Duodenal mucosa (tissue), 2 donors: Measurements from ENCODE around the gene SLC39A7.

Experiments used
- H3K27ac ChIP-seq: one replicate; pipeline ENCODE4 v1.7.0; 2013; ENCODE audit warnings: low read depth, low read length
- H3K27me3 ChIP-seq, 2 donors: one replicate each; pipeline ENCODE4 v1.7.0; 2013; ENCODE audit warnings: low read length in 2 of 2, control low read depth in 1 of 2; ENCODE audit not compliant: insufficient read depth in 2 of 2, control insufficient read depth in 1 of 2
- H3K36me3 ChIP-seq, 2 donors: one replicate each; pipeline ENCODE4 v1.7.0; 2013; ENCODE audit warnings: low read length in 2 of 2, control low read depth in 1 of 2; ENCODE audit not compliant: insufficient read depth in 2 of 2, control insufficient read depth in 1 of 2
- H3K4me1 ChIP-seq, 2 donors: one replicate each; pipeline ENCODE4 v1.7.0; 2013; ENCODE audit warnings: low read length in 2 of 2, control low read depth in 1 of 2; ENCODE audit not compliant: insufficient read depth in 2 of 2, control insufficient read depth in 1 of 2
- H3K4me3 ChIP-seq, 2 donors: one replicate each; pipeline ENCODE4 v1.7.0; 2013; ENCODE audit warnings: low read length in 2 of 2, low read depth in 1 of 2
- H3K9ac ChIP-seq, 2 donors: one replicate each; pipeline ENCODE4 v1.7.0; 2013; ENCODE audit warnings: low read length in 2 of 2, low read depth in 1 of 2
- H3K9me3 ChIP-seq, 2 donors: one replicate each; pipeline ENCODE4 v1.7.0; 2013; ENCODE audit warnings: low read length in 2 of 2, control low read depth in 1 of 2; ENCODE audit not compliant: control insufficient read depth in 1 of 2

Gene SLC39A7

DNA sequence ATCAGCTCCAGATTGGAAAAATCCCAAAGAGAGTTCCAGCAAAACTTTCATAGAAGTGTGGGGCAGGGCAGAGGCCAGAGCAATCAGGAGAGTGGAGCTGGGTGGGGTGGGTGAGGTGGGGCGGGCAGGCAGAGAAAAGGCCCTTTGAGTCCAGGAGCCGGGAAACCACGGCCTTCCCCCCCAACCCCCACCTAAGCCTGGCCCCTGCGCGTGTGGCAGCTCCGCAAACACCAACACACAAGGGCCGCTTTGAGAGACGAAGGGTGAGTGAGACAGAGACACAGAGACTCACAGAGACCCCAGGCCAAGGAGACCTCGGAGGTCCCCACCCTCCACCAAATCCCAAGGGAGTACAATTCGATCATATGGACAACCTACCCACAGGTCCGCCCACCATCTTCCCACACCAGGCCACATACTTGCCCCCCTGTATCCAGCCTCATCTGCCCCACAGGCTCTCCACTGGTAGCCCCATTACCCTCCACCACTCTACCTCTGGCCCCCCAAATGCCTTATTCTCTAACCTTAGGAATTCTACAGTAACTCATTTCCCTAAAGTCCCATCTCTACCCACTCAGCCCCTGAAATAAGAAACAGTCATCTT is 10.1 kb upstream of the SLC39A7 start:
- H3K9me3 ChIP-seq: no peaks in the 10 kb centered on the region
- H3K36me3 ChIP-seq: peaks cover 17% of the 10 kb centered on the region in 2 donors
- H3K4me3 ChIP-seq: no peak overlapping the region
- no peak overlapping the region for H3K27ac ChIP-seq
- H3K9ac ChIP-seq: no peak overlapping the region
- peaks cover 12 to 37% of the 10 kb centered on the region in 2 donors for H3K27me3 ChIP-seq
- peaks cover 10 to 13% of the 10 kb centered on the region in 2 donors for H3K4me1 ChIP-seq

DNA sequence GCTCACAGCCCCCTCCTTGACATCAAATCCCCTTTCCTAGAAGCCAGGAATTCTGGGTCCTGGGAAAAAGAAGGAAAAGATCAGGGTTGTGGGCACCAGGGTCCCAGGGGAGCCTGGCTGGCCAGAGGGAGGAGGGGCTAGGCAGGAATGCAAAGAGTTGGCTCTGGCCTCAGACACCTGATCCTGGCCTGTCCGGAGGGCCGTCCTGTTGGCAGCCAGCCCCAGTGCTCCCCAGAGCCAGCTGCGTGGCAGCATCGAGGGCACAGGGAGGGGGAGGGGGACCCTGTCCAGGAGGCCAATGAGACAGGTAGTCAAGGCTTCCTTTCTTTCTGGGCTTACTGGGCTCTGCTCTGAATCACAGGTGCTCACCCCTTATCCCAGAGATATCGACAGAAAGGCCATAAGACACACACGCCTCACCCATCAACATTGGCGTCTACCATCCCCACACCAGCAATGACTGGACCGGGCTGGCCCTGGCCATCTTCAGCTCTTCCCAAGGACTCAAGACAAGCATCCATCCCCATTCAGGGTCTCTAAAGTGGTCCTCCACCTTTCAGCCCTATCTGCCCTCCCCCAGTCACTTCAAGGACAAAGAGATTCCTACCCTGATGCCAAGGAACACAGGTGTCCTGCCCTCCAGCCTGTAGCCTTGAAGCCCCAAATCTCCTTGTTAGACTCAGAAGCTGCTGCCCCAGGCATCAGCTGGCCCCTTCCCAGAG is 9.1 kb upstream of the SLC39A7 start:
- Histone ChIP-seq H3K9ac (no peak overlapping the region), H3K9me3 (no peaks in the 10 kb centered on the region), H3K4me3 (no peak overlapping the region), H3K27me3 (peaks cover 12 to 37% of the 10 kb centered on the region in 2 donors), H3K4me1 (peaks cover 10 to 13% of the 10 kb centered on the region in 2 donors), H3K36me3 (peaks cover 26% of the 10 kb centered on the region in 2 donors), H3K27ac (no peak overlapping the region)

DNA sequence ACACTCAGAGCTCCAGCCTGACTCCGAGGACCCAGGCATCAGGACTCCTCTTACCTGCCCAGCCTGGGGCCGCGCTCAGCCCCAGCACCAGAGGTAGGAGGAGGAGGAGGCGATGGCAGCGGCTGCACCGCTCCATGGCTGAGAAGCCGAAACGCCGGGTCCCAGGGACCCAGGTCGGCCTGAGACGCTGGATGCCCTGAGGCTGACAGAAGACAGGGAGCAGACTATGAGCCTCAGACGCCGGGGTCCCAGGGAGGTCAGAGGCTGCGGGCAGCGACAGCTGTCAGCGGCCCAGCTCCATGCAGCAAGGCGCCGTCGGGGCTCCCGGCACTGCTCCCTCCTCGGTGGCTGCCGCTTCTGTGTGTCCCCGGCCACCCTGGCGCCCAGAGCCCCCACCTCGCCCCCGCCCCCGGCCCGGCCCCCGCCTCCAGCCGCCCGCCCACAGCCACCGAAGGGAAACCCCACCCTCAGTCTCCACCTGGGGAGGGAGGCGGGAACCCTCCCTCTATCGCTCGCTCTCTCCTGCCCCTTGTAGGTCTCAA is 8.5 kb upstream of the SLC39A7 start, which contains the start of gene COL11A2:
Gene COL11A2 (minus strand): TSS at position 363 of the 542 bp plus-strand sequence. CDS start 227 bp downstream, at position 136.
- Histone ChIP-seq H3K4me3 (peak within 1 kb of the TSS; percentile 34 to 58), H3K36me3 (peaks cover 27 to 32% of the 10 kb centered on the region in 2 donors), H3K9ac (peak within 1 kb of the TSS; percentile 17 to 45), H3K27me3 (peaks cover 12 to 37% of the 10 kb centered on the region in 2 donors), H3K4me1 (peaks cover 10 to 13% of the 10 kb centered on the region in 2 donors), H3K27ac (no peak within 1 kb of the TSS), H3K9me3 (no peaks in the 10 kb centered on the region)

DNA sequence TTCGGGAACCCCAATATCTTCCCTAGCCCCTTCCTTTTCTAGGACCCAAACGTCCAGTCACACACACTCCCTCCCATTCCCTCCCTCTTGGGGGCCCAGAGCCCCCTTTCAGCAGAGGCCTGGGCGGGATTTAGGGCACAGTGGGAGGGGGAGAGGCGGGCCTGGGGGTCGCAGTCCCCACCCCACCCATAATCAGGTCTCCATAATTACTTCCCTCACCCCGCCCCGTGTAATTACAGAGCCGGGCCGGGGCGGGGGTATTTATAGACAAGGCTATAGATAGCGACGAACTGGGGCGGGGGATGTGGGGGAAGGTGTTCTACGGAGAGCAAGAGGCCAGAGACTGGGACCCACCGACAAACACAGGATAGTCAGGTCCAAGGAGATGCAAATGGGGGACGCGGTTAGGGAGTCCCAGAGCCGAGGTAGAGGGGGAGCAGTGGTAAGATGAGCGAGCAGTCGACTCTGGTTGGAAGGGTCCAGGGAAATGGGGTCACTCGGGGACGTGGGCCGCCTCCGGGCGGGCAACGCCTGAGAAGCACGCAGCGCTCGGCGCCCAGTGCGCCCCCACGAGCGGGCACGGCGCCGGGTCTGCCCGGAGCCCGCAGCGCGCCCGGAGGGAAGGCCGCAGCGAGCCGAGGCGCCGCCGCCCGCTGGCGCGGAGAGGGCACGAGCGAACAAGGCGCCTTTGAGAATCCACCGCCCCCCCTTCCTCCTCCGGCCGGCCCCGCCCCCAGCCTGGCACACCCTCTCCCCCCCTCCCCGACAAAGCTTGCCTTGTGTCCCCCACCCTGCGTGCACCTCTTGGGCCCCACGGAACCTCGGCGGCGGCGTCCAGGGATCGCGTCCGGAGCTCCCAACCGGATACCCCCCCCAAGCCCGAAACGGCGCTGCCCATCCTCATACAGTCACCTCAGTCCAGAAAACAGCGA is 7.7 kb upstream of the SLC39A7 start:
- H3K27me3 ChIP-seq: peaks cover 12 to 37% of the 10 kb centered on the region in 2 donors
- peak overlapping the region; percentile 17 to 45 for H3K9ac ChIP-seq
- H3K4me3 ChIP-seq: peak overlapping the region; percentile 34 to 58
- peaks cover 27 to 34% of the 10 kb centered on the region in 2 donors for H3K36me3 ChIP-seq
- no peaks in the 10 kb centered on the region for H3K9me3 ChIP-seq
- no peak overlapping the region for H3K27ac ChIP-seq
- peaks cover 15 to 17% of the 10 kb centered on the region in 2 donors for H3K4me1 ChIP-seq

DNA sequence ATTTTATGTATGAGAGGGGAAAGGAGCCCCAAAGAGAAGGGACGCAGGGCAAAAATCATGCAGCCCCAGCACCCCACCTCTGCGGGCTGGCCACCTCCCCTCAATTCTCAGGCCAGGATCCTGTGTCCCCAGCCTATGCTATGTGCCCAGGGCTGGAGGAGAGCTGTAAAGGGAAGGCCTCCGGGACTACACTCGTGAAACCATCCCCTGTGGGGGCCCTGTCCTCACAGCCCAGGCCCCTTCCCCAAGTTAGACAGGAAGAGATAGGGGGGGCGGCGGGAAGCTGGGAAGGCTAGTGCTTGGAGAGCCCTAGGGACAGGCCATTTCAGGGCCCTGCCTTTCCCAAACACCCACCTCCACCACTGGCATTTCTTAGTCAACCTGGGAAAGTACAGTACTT is 7.0 kb upstream of the SLC39A7 start:
- no peak overlapping the region for H3K27ac ChIP-seq
- H3K36me3 ChIP-seq: peaks cover 27 to 34% of the 10 kb centered on the region in 2 donors
- peaks cover 20 to 23% of the 10 kb centered on the region in 2 donors for H3K4me1 ChIP-seq
- H3K27me3 ChIP-seq: peaks cover 12 to 37% of the 10 kb centered on the region in 2 donors
- H3K9me3 ChIP-seq: no peaks in the 10 kb centered on the region
- no peak overlapping the region for H3K9ac ChIP-seq
- no peak overlapping the region for H3K4me3 ChIP-seq

DNA sequence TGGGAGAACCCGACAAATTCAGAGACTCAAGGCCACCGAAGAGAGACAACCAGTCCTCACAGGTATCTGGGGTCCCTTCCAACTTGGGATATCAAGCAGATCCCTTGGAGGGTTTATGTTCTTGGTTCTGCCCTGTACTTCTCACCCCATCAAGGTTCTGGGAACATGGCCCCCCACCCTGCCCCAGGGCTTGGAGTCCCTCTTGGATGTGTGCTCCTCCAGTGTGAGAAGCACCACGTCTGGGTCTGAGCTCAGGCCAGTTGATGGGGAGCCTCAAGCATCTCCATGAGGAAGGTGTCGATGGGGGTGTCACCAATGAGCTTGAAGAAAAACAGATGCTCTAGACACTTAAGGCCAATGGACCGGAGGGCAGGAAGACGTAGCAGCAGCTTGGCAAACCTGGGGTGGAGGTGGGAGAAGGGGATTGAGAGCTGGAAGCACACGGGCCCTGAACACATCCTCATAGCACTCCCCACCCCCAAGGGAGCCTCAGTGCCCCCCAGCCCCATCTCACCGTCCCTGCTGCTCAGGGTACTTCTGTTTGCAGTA is 6.2 kb upstream of the SLC39A7 start:
- H3K27ac ChIP-seq: no peak overlapping the region

DNA sequence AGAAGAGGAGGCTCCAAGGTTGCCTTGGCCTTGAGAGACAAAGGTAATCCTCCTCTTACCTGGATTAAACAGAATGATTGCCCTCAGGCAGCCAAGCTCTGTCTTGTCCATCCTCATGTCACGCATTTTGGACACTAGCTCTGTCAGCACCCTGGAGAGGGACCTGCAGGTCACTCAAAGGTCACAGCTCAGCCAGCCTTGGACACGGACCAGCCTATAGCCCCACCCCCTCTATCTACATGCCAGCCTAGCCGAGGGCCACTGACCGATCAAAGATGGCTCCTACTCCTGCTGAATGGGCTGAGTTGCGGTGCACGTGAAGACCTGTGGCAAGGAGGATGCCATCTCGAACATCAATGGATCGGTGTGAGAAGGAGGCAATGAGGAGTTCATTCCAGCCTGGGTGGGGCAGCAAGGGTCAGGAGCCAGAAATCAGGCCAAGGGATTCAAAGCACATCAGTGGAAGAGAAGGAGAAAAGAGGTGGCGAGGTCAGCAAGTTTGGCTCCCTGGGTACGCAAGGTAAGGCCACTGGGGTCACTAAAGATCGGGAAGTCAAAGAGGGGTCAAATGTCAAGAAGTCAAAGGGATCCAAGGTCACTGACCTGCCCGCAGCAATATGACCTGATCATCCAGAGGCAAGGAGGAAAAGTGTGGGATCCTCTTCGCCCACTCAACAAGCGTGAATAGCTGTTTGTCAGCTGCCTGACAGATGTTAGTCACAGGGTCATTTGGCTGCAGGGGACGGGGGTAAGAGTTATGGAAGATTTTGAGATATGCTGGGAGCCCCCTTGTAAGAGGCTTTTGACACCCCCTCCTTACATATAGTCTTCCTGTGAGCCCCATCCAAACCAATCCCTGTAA is 5.1 kb upstream of the SLC39A7 start:
- Histone ChIP-seq H3K4me3 (no peak overlapping the region), H3K27ac (no peak overlapping the region), H3K27me3 (peaks cover 12 to 23% of the 10 kb centered on the region in 2 donors), H3K9me3 (no peaks in the 10 kb centered on the region), H3K9ac (no peak overlapping the region), H3K4me1 (peaks cover 29% of the 10 kb centered on the region in 2 donors), H3K36me3 (peaks cover 27 to 34% of the 10 kb centered on the region in 2 donors)

More for the DNA sequence above, 6.2 kb upstream of the SLC39A7 start:
- H3K9ac ChIP-seq: no peak overlapping the region
- peaks cover 27 to 34% of the 10 kb centered on the region in 2 donors for H3K36me3 ChIP-seq
- no peak overlapping the region for H3K4me3 ChIP-seq
- H3K4me1 ChIP-seq: peaks cover 27% of the 10 kb centered on the region in 2 donors
- H3K9me3 ChIP-seq: no peaks in the 10 kb centered on the region
- peaks cover 12 to 33% of the 10 kb centered on the region in 2 donors for H3K27me3 ChIP-seq

DNA sequence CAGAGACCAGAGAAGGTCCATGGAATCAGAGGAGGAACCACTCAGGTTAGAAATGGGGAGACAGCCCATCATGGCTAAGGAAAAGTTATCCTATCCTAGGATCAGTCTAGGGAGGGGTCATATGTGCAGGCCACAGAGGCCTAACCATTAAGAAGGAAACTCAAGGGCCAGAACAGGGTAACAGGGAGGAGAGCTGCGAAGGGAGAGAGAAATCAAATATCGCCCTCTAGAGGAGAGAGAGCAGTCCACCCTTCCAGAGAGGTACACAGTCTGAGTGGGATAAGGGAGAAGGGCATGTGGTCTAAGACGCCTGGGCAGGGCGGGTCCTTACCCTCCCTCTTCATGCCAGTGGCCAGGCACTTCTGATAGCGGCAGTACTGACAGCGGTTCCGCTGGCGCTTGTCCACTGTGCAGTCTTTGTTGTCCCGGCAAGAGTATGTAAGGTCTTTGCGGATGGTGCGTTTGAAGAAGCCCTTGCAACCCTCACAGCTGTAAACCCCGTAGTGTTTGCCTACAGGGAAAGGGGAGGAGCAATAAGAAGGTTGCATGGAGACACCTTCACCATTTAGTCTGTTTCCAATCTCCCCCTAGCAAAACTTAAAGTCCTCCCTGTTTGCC is 3.1 kb upstream of the SLC39A7 start:
- H3K4me1 ChIP-seq: peaks cover 36 to 38% of the 10 kb centered on the region in 2 donors
- no peak overlapping the region for H3K4me3 ChIP-seq
- no peaks in the 10 kb centered on the region for H3K9me3 ChIP-seq
- H3K27me3 ChIP-seq: peaks cover 0 to 5% of the 10 kb centered on the region in 2 donors
- H3K36me3 ChIP-seq: peaks cover 36 to 42% of the 10 kb centered on the region in 2 donors
- H3K27ac ChIP-seq: no peak overlapping the region
- peak overlapping the region in 1 of 2 donors; percentile 5 for H3K9ac ChIP-seq
